GM18507 (cell line): Measurements from ENCODE around the gene ZNF318.
"Not testable (repeated sequence)": the region's sequence is repeated elsewhere in the genome, so short reads cannot be mapped to it uniquely, and the experiment has no call there.

Experiments used
- DNase-seq: peaks from one replicate; pipeline ENCODE4 v3.0.0; 2011; ENCODE audit warnings: low read depth; ENCODE audit not compliant: insufficient read length; ENCODE audit errors: extremely low spot score
- FAIRE-seq: peaks from 2 replicates; lab custom pipeline; 2011; peaks lifted over from hg19 to GRCh38; lab: Jason Lieb, UNC

ZNF318 gene

DNA sequence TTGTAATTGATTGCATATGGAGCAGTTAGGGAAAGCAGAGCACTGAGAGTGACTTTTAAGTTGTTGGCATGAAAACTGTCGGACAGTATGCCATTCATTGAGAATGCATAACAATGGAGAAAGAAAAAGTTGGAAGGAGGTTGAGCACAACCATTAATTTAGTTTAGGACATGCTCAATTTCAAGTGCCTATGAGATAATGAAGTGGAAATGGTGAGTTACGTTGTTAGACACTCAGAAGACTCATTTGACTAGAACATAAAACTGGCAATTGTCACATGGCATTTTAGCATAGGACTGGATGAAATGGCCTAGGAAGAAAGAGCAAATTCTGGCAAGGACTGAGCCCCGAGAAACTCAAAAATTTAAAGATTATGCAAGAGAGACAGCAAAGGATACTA, 22.0 kb downstream of the ZNF318 start:
- DNase-seq (no peak), FAIRE-seq (no peak)

DNA sequence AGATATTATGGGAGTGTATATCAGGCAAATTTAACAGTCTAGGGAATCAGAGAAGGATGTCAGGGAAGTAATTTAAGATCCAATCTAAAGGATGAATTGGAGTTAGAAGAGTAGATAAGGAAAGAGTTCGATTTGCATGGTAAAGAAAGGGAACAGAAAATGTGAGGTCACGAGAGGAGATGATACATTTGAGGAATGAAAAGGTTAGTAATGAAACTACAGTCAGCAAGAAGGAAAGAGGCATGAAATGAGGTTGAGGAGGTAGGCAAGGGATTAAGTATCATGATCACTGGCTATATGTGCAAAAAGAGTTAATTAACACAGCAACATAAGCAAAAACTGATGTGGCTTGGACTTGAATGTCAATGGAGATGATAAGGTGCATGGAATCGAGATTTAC, 22.4 kb downstream of the ZNF318 start:
- DNase-seq (no peak), FAIRE-seq (no peak)

DNA sequence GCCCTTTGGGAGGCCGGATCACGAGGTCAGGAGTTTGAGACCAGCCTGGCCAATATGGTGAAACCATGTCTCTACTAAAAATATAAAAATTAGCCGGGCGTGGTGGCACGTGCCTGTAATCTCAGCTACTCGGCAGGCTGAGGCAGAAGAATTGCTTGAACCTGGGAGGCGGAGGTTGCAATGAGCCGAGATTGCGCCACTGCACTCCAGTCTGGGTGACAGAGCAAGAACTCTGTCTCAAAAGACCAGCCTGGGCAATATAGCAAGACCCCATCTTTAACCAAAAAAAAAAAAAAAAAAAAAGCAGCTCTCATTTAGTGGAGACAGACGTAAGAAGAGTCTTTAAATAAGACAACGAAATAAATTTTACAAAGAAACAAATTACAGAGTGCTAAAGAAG, 23.2 kb downstream of the ZNF318 start:
- not testable (repeated sequence) for DNase-seq, FAIRE-seq

DNA sequence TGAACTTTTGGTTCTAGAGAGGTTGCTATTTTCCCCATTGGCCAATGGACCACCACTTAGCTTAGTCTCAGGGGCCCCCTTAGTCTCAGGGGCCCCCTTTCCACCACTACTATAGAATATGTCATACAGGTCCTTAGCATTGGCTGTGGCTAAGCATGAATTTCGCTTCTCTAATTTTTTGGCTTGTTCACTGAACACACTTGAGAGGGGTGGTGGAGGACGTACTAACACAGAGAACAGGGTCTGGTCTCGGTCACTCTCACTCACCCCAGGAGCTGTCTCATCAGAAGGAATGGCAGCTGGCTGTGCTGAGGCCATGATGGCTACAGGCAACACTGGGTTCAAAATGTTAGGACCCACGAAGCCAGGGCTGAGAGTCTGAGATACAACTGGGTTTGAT, 30.3 kb downstream of the ZNF318 start:
- DNase-seq = peak; percentile 7
- peak; percentile 89 for FAIRE-seq

DNA sequence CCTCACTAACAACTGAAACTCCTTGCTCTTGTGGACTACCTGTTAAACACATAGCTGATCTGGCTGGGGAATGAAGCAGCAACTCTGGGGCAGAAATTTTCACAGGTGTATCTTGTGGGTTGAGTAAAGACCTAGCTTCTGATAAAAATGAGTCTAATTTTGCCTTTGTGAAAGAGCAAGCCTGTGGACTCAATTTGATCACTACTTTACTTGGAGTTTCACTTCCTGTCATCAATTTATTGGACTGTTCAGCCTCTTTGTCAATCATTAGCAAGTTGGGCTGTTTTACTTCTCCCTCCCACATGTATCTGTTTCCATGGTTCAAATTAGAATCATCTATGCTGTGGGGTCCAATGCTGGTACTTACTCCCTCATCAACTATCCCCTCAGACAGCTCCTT, 31.2 kb downstream of the ZNF318 start:
- FAIRE-seq (peak; percentile 99), DNase-seq (peak; percentile 23)

DNA sequence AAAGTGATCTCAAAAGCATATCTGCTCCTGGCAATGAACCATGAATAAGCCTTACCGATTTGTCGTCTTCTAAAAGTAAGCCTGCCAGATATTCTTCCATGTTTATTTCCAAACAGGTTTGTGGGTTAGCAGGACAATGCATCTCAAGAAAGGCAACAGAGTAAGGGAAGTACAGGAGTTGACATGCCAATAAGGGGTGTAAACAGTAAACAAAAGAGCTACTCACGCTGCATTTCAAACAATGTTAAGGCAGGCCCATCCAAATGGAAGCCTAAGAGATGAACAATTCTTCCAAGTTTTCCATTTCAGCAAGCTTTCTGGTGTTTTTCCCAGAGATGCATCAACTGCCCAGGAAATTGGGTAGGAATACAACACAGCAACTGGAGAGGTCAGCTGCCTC, 33.1 kb downstream of the ZNF318 start:
- DNase-seq (no peak), FAIRE-seq (peak; percentile 69)

DNA sequence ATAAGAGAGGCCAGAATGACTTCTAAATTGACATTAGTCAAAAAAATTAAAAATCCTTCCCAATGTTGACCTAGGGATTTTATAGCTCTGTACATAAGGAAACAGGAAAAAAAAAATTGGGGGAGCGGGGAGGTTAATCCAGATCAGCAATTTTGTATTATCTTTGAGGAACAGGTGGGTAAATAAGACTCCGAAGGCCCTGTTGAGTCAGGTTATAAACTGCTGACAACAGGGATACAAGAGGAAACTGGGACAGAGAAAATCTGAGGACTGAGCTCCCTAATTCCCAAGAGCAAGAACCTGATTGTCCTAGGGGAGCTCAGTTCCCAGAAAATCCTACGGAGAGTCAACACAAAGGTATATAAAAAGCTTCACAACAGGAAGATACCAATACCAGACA, 34.0 kb downstream of the ZNF318 start:
- DNase-seq (no peak), FAIRE-seq (no peak)

DNA sequence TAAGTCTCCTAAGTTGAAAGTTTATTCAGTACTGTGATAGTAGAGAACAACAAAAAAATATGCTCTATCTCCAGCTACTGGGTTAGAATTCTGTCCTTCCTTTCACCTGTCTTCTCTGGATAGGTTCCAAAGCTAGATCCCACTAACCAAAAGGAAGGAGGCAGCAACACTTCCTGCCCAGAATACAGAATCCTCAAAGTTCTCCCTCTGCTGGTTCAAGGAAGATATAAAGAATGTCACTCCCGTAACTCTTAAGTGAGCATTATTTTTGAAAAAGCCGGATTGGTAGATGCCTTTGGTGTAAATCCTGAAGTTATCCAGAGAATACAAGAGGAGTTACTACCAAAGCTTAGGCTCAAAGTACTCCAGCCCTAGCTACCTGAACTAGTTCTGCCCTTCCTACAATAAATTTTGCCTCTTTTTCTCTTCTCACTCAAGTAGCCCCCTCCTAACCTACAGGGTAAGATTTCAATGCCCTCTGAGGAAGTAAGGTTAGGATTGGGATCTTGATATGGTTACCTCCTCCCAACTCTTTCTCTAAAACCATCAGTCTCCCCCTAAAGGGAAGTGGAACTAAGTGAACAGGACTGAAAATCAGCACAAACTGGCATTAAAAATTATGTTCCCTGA, 34.9 kb downstream of the ZNF318 start:
- no peak for DNase-seq
- FAIRE-seq = peak; percentile 65

DNA sequence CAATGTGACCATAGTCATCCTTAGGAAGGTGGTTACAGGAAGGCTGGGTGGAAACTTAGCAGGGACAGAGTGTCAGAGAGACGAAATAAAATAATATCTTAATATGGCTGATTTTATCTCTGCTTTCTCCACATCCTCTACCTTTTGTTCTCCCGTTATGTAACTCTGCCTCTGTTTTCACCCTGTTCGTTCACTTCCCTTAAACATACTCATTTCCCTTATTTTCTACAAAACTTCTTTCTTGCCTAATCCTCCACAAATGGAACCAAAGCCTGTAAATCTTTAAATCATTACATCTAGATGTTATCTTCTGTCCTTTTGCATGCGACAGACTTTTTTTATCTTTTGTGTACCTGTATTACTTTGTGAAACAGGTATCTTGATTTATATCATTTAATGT, 37.6 kb downstream of the ZNF318 start:
- FAIRE-seq (no peak), DNase-seq (no peak)

DNA sequence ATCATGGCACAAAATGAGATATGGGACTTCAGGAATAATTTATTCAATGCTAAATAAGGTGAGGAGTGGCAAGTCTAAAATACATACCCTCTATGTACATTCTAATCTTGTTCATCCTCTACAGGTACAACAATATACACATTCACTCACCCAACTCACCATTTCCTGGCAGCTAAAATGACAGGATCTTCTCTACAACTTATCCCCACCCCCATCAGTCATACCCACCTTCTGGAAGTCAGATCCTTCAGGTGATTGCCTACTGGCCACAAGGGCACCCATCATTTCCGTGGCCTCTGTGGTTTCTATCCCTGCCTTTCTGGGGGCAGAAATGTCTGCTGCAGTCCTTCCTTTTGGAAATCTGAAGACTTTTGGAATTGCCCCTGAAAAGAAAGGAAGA, 38.0 kb downstream of the ZNF318 start:
- DNase-seq = no peak
- no peak for FAIRE-seq

DNA sequence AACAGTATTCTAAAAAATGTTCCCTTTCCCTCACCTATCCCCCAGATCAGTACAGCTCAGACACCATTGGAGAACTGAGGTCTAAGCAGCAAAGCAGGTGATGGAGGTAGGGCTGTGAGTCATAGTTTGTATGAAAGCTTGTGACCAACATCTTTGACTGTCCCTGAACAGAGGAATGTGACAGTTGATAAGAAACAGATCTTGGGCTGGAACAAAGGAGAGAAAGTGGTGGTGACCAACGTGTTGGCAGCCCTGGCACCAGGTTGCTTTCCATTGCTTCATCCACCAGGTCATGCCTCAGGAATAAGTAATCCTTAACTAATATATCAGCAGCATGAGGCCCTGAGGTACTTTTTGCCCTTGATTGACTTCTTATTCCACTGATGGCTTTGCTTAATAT, 40.9 kb downstream of the ZNF318 start:
- DNase-seq (no peak), FAIRE-seq (no peak)

DNA sequence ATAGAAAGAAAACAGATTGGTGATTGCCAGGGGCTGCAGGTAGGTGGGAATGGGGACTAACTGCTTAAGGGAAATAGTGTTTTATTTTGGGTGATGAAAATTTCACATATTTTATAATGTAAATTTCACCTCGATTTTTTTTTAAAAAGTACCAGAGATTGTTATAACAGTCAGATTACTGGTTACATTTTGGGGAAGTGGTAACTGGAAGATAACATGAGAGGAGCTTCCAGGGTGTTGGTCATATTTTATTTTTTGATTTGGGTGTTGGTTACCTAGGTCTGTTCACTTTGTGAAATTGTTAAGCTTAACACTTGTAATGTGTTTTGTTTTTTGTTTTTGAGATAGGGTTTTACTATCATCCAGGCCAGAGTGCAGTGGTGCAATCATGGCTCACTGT, 43.6 kb downstream of the ZNF318 start:
- FAIRE-seq = no peak
- DNase-seq = no peak

DNA sequence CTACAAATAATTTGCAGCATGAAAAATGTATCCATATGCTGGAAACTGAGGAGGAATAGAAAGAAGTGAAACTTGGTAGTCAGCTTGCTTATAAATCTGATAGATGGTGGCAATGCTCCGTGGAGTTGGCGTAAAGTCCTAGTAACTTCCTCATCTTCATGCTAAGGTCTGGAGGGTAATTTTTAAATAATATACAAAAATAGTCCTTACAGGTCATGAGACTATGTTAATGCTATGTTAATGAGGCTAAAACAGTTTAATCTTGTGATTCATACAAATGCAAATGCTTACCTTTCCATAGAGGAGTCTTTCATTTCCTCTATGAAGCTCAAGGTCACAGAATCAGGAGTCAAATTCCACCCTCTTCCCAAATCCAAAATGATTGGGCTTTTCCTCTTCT, 51.4 kb downstream of the ZNF318 start:
- DNase-seq (no peak), FAIRE-seq (peak; percentile 29)

DNA sequence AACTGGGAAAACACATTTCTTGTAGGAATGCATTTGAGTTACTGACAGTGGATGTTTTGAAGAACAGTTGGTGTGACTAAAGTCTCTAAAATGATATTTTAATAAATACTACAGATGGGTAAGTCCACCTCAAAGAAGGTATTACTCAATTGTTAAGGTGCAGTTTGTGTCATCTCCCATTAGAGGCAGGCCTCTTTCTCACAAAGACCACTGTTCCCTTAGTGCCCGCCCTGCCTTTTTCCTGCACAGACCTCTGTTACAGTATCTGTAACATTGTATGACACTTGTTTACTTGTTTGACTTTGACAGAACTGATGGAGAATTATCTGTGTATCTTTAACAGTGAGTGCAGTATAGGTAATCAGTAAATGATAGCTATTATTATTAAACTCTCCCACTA, 55.6 kb downstream of the ZNF318 start:
- no peak for FAIRE-seq
- DNase-seq = no peak

DNA sequence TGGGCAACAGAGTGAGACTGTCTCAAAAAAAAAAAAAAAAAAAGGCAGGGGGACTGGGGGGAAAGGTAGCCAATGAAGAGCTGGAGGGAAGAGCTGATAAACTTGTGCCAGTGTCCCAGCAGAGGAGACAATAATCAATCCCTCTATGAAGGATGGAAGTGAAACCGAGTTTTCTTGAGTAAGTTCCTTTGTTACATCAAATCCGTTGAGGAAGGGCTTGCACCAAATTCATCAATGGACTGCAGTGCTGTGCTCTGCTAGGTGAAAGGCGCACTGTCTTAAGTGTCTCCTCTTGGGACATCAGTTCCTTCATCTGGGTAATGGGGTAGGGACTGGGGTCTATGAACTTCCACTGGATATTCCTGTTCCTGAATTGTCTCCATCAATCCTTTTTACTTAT, 57.8 kb downstream of the ZNF318 start:
- DNase-seq (no peak), FAIRE-seq (peak; percentile 44)

DNA sequence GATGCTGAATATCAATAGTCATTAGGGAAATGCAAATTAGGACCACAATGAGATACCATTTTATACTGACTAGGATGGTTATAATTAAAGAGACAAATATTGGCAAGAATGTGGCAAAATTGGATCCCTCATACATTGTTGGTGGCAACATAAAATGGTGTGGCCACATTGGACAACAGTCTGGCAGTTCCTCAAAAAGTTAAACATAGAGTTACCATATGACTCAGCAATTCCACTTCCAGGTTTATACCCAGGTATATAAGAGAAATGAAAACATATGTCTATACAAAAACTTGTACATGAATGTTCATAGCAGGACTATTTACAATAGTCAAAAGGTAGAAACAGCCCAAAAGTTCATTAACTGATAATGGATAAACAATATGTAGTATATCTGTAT, 58.8 kb downstream of the ZNF318 start:
- FAIRE-seq (no peak), DNase-seq (no peak)

DNA sequence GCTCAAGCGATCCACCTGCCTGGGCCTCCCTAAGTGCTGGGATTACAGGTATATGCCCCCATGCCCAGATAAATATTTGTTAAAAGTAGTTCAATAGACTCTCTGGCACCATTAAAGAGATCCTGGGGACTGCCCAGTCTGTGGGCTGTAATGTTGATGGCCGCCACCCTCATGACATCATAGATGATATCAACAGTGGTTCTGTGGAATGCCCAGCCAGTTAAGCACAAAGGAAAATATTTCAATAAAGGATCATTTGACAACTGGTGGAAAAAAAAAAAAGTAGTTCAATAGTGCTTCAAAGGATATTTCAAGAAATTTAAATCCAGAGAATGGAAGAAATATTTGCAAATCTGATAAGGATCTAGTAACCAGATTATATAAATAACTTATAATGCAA, 59.3 kb downstream of the ZNF318 start:
- DNase-seq (no peak), FAIRE-seq (no peak)

DNA sequence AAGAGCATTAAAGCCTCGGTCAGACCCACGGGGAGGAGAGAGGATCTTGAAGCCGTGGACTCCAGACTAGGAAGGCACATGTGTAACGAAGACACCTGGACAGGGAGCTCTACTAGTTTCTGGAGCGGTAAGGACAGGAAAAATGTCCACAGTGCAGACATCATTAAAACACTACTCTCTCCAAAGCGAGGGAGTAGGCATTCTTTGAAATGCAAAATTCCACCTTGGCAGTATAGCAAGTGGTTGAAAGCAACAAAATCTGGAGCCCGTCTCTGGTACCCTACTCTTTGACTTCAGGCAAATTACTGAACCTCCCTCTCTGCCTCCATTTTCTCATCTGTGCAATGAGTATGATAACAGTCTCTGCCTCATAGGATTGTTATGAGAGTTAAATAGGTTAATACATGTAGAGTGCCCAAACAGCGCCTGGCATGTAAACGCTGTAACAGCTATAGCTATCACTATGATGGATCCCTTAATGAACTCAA, 60.4 kb downstream of the ZNF318 start:
- DNase-seq (no peak), FAIRE-seq (no peak)

DNA sequence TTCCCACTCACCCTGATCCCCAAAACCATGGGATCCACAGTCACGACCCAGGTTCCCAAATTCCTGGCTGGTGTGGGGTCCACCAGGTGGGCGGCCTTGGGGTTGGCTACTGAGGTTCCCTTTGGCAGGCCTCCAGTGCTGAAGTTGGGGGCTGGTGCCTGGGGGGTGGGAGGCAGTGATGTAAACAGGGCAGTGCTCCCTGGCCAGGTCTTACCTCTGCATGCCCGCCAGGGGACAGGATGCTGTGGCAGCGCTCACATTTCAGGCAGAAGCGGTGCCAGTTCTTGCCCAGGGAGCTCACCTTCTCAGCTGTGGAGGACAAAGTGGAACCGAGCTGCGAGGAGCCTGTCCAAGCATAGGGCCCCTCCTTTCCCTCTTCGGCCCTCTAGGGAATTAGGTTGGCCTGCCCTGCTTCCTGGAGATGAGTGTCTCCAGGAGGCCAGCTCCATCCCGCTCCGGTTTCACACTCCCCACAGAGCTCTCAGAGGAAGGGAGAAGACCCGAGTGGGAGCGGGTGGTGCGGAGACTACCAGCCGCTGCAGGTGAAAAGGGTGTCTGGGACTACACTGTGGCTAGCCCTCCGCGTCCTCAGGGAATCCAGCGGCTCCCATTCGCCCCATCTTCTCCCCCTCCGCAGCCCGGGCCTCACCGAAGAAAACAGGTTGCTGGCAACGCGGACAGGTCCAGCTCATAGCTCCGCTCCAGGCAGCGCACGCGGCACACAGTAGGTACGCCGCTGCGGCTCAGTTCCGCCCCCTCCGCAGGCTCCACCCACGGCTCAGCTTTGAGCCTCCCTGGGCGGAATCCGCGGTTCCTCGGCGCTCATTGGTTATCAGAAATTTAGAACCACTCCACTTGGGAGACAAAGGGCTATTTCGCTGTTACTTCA, 61.1 kb downstream of the ZNF318 start, which contains the start of gene CRIP3:
Gene CRIP3 (minus strand): TSS at position 726 of the 889 bp plus-strand sequence. CDS start 34 bp downstream, at position 692.
- FAIRE-seq (peak; percentile 63), DNase-seq (peak; percentile 29)

DNA sequence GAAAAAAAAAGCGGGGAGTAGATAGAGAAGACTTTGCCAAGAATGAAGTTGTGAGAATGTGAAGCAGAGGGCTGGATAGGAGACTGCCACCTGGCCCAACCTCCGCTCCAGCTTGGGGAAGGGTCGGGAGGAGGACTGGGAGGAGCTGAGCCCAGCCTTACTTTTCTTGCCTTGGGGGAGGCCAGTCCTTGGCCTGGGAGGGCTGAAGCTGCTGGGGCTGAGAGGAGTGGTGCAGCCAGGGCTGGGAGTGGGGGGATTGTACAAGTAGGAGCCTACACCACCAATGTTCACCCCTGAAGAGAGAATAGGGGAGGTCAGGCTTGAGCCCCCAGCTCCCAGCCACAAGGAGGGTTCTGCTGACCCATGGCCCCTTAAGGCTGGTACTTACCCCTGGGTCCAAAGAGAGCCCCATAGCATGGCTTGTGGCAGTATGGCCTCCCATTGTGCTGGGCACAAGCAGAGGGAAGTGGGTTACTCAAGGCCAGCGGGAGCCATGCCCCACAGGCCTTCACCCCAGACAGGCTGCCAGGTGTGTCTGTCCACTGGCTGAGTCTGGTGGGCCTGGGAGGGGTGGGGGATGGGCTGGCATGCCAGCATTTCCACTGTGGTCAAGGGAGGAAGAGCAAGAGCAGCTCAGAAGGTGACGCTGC, 61.9 kb downstream of the ZNF318 start:
- DNase-seq = no peak
- no peak for FAIRE-seq
